ENCODE measurements around the gene TMEM126A. TPM values are rescaled to one million over a fixed set of nuclear protein-coding genes. Genes with fewer than 3 reads are reported as not detected.
A peak's percentile ranks its signal among the peaks of the same experiment; 100 is the strongest.

TMEM126A gene
- total RNA-seq, 6 donors from 2014 or later, result 7.4 to 27.0 (median 17.4) TPM

DNA sequence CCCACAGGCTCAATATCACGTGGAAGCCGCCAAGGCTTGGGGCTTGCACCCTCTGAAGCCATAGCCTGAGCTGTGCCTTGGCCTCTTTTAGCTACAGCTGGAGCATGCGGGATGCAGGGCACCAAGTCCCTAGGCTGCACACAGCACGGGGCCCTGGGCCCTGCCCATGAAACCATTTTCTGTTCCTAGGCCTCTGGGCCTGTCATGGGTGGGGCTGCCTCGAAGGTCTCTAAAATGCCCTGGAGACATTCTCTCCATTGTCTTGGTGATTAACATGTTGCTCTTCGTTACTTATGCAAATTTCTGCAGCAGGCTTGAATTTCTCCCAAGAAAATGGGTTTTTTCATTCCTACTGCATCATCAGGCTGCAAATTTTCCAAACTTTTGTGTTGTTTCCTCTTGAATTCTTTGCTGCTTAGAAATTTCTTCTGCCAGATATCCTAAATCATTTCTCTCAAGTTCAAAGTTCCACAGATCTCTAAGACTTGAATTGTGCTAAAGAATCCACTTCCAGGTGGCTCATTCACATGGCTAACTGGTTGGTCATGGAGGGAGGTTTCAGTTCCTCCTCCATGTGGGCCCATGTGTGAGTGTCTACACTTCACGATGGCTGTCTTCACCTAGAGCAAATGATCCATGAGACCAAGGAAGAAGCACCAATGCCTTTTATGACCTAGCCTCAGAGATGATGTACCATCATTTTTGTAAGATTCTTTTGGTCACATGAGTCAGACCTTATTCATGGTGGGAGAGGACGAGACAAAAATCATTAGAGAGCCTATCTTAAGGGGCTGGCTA lies 24.5 kb downstream of the TMEM126A start:
- Histone ChIP-seq H3K4me1 (no peaks in the 10 kb centered on the region), H3K9me3 (no peaks in the 10 kb centered on the region), H3K27ac (no peak overlapping the region), H3K36me3 (no peaks in the 10 kb centered on the region), H3K27me3 (no peaks in the 10 kb centered on the region), H3K4me3 (no peak overlapping the region)
- 80 to 90% methylated on average over 4 to 8 of the region's 8 CpGs for WGBS, 2 donors
- TF ChIP-seq EP300 (IDR thresholded peaks at IDR 0.05) (no peak), POLR2AphosphoS5 (IDR thresholded peaks at IDR 0.05) (no peak)
- TF ChIP-seq, protein P1, sequence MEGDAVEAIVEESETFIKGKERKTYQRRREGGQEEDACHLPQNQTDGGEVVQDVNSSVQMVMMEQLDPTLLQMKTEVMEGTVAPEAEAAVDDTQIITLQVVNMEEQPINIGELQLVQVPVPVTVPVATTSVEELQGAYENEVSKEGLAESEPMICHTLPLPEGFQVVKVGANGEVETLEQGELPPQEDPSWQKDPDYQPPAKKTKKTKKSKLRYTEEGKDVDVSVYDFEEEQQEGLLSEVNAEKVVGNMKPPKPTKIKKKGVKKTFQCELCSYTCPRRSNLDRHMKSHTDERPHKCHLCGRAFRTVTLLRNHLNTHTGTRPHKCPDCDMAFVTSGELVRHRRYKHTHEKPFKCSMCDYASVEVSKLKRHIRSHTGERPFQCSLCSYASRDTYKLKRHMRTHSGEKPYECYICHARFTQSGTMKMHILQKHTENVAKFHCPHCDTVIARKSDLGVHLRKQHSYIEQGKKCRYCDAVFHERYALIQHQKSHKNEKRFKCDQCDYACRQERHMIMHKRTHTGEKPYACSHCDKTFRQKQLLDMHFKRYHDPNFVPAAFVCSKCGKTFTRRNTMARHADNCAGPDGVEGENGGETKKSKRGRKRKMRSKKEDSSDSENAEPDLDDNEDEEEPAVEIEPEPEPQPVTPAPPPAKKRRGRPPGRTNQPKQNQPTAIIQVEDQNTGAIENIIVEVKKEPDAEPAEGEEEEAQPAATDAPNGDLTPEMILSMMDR (IDR thresholded peaks at IDR 0.05), result no peak
- ATAC-seq (ENCODE audit: low FRiP score in 2 of 2) (no peak), DNase-seq (peak in 1 of 2 donors; percentile 8)

DNA sequence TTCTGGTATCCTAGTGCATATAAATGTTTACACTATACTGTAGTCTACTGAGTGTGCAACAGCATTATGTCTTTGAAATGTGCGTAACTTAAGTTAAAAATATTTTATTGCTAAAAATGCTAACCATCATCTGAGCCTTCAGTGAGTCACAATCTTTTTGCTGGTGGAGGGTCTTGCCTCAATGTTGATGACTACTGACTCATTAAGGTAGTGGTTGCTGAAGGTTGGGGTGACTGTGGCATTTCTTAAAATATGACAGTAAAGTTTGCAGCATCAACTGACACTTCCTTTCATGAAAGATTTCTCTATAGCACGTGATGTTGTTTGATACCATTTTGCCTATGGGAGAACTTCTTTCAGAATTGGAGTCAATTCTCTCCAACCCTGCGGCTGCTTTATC lies 25.6 kb downstream of the TMEM126A start:
- no peaks in the 10 kb centered on the region for H3K27me3 ChIP-seq
- ATAC-seq (ENCODE audit: low FRiP score in 2 of 2), result no peak
- no peaks in the 10 kb centered on the region for H3K9me3 ChIP-seq
- H3K4me1 ChIP-seq, result no peaks in the 10 kb centered on the region
- H3K36me3 ChIP-seq, result no peaks in the 10 kb centered on the region
- 86 to 96% methylated on average over 3 of the region's 3 CpGs for WGBS, 2 donors
- H3K4me3 ChIP-seq, result no peak overlapping the region
- no peak for DNase-seq
- H3K27ac ChIP-seq, result no peak overlapping the region
- no peak for TF ChIP-seq POLR2A (IDR thresholded peaks at IDR 0.05)
- TF ChIP-seq, protein P1 (IDR thresholded peaks at IDR 0.05), result no peak
- no peak for TF ChIP-seq POLR2AphosphoS5 (IDR thresholded peaks at IDR 0.05)
- TF ChIP-seq EP300 (IDR thresholded peaks at IDR 0.05), result no peak

DNA sequence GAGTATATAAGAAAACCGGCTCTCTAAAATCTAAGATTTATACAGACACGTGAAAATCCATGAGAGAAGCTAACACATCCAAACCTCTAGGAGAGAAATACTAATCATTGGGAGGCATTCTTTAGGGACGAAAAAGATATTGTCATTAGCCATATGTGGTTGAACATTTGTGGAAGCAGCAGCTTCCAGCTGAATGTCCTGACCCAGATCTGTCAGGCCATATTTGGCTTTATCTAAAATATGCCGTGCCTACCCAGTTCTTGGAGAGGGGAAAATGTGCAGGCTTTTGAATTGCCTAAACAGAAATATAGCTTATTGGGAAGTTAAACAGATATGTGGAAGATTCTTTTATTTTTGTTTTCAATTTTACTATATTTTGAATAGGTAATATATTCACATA lies 31.8 kb downstream of the TMEM126A start:
- no peaks in the 10 kb centered on the region for H3K9me3 ChIP-seq
- TF ChIP-seq EP300 (IDR thresholded peaks at IDR 0.05) (no peak), POLR2AphosphoS5 (IDR thresholded peaks at IDR 0.05) (no peak), POLR2A (IDR thresholded peaks at IDR 0.05) (no peak)
- TF ChIP-seq, protein P1 (IDR thresholded peaks at IDR 0.05), result no peak
- WGBS, 2 donors, result 86% methylated on average over 4 of the region's 4 CpGs
- H3K4me3 ChIP-seq, result no peak overlapping the region
- no peak overlapping the region for H3K27ac ChIP-seq
- no peak for ATAC-seq (ENCODE audit: low FRiP score in 2 of 2)
- no peaks in the 10 kb centered on the region for H3K27me3 ChIP-seq
- H3K36me3 ChIP-seq, result no peaks in the 10 kb centered on the region
- no peak for DNase-seq
- peaks cover 0 to 7% (median 0%) of the 10 kb centered on the region in 4 donors for H3K4me1 ChIP-seq

DNA sequence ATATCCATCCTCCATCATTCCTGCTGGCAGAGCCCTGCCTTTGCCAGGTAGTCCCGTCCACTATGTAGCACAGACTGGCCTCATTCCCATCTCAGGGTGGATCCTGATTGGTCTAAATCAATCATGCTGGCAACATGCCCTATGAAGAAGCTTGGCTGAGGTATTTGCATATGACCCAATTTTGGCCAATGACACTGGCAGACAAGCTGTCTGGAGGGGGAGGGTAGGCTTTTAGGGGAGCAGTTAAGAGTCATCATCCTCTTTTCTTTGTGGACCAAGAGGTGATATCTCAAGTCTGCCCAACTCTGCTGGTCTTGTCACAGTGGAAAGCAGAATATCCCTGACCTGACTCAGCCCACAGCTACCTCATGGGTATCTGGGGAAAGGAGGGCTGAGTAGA lies 33.1 kb downstream of the TMEM126A start:
- H3K36me3 ChIP-seq, result no peaks in the 10 kb centered on the region
- TF ChIP-seq EP300 (IDR thresholded peaks at IDR 0.05) (no peak), POLR2AphosphoS5 (IDR thresholded peaks at IDR 0.05) (no peak)
- TF ChIP-seq, protein P1 (IDR thresholded peaks at IDR 0.05), result no peak
- no peak overlapping the region for H3K4me3 ChIP-seq
- H3K27me3 ChIP-seq, result no peaks in the 10 kb centered on the region
- H3K27ac ChIP-seq, result no peak overlapping the region
- H3K4me1 ChIP-seq, result peaks cover 0 to 7% (median 0%) of the 10 kb centered on the region in 4 donors
- no peaks in the 10 kb centered on the region for H3K9me3 ChIP-seq
- no peak for ATAC-seq (ENCODE audit: low FRiP score in 2 of 2)
- no peak for DNase-seq
- WGBS, 2 donors, result 58 to 62% methylated on average over 1 of the region's 1 CpG

Measured in upper lobe of left lung (tissue), 6 donors.